GM18861 (cell line): ENCODE measurements around the gene ARMH2.
A peak's percentile ranks its signal among the peaks of the same experiment; 100 is the strongest.

Source experiments
- ATAC-seq: cut with Tn5 transposase; IDR thresholded peaks from one replicate; pipeline ENCODE4 v1.9.1; 2021; ENCODE audit not compliant: unreplicated experiment

The ARMH2 gene

GRCh38 chr6:24798740-24799540 lies at the start of gene ARMH2:
TSS of gene ARMH2 (minus strand) at chr6:24798917. CDS start at chr6:24798857, 60 bp downstream.
- no peak for ATAC-seq

- no peak for ATAC-seq
These were observed 49.7 kb upstream of the ARMH2 start for GRCh38 chr6:24848461-24848860.

GRCh38 chr6:24847402-24847801 lies 48.7 kb upstream of the ARMH2 start:
- ATAC-seq: no peak

- no peak for ATAC-seq
These were observed 46.9 kb upstream of the ARMH2 start for GRCh38 chr6:24845578-24845977.

- ATAC-seq: peak; percentile 56
These were observed 46.2 kb upstream of the ARMH2 start for GRCh38 chr6:24844903-24845302.

GRCh38 chr6:24844061-24844460 lies 45.3 kb upstream of the ARMH2 start:
- ATAC-seq: no peak

- no peak for ATAC-seq
These were observed 41.5 kb upstream of the ARMH2 start for GRCh38 chr6:24840187-24840586.

GRCh38 chr6:24838994-24839393 lies 40.3 kb upstream of the ARMH2 start:
- ATAC-seq: no peak

GRCh38 chr6:24838081-24838480 lies 39.4 kb upstream of the ARMH2 start:
- ATAC-seq: no peak

GRCh38 chr6:24836109-24836508 lies 37.4 kb upstream of the ARMH2 start:
- ATAC-seq: no peak

GRCh38 chr6:24833711-24834386 lies 35.1 kb upstream of the ARMH2 start:
- ATAC-seq: no peak

- no peak for ATAC-seq
These were observed 34.1 kb upstream of the ARMH2 start for GRCh38 chr6:24832794-24833193.

- no peak for ATAC-seq
These were observed 33.3 kb upstream of the ARMH2 start for GRCh38 chr6:24831771-24832716.

GRCh38 chr6:24829657-24830056 lies 30.9 kb upstream of the ARMH2 start:
- no peak for ATAC-seq

GRCh38 chr6:24827970-24828369 lies 29.3 kb upstream of the ARMH2 start:
- ATAC-seq: no peak

- no peak for ATAC-seq
These were observed 28.4 kb upstream of the ARMH2 start for GRCh38 chr6:24827162-24827561.

- ATAC-seq: no peak
These were observed 26.5 kb upstream of the ARMH2 start for GRCh38 chr6:24825130-24825630.

GRCh38 chr6:24824142-24824938 lies 25.6 kb upstream of the ARMH2 start:
- ATAC-seq: no peak

- no peak for ATAC-seq
These were observed 24.5 kb upstream of the ARMH2 start for GRCh38 chr6:24823185-24823584.

- ATAC-seq: no peak
These were observed 24.0 kb upstream of the ARMH2 start for GRCh38 chr6:24822696-24823095.
